ENCODE measurements around the gene RPS6KB2.

RPS6KB2 gene

DNA sequence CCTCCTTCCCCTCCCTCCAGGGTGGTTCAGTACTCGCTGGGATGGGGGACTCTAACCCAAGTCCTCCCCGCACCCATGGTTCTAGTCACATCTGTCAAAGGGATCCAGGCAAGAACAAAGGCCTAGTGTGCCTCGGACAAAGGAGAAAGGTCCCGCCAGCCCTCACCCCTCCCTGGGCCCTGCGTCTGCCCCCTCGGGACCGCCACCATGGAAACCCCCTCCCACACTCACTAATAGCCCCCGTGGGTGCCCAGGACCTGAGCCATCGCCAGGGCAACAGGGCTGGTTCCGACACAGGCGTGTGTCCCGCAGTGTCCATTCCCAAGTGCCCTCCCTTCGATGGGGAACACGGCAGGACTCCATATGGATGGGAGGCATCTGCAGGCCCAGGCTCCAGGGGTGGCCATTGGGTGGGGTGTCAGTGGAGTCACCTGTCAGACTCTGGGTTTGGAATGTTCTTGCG is 17.9 kb upstream of the RPS6KB2 start:
- TF ChIP-seq CTCF (IDR thresholded peaks at IDR 0.05; ENCODE audit: low read depth, low read length, missing control alignments): no peak
- in situ Hi-C loops (cut with HindIII; ENCODE audit: low sequenced_read_pairs): no loop called here
- no peak for DNase-seq (ENCODE audit: low read depth)
- no peak overlapping the region for H3K4me3 ChIP-seq (ENCODE audit: low read depth, low read length)

DNA sequence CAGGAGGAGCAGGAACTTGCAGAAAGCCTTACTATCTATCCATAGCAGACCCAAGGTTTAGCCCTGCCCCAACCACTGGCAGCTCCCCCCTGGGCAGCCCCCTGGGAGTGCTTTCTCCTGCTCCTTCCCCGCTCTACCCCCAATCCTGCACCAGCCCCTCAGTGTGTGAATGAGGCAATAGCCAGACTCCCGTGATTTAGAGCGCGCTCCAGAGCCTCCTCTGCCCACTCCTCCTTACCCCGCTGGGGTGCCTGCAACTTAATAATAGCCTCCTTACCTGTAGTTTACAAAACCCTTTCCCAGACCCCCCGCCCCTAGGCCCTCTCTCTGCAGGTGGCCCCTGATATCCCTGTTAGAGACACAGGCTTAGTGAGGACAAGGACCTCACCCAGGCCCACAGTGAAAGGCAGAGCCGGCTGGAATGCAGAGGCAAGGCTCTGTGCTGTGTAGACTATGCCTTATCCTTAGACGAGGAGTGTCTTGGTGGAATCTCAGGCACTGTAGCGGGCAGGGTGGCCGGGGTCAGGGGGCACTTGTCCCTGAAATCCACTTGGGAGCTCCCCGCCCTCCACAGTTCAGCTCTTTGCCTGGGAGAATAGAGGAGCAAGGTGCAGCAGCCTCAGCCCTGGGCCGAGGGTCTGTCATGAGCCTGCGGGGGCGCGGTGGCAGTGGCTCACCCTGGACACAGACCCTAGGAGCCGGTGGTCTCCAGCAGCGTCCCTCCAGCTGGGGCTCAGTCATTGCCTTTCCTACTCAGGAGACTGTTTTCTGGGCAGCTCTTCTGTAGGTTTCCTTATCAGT is 17.1 kb upstream of the RPS6KB2 start:
- in situ Hi-C loops (cut with HindIII; ENCODE audit: low sequenced_read_pairs): no loop called here
- no peak overlapping the region for H3K4me3 ChIP-seq (ENCODE audit: low read depth, low read length)
- no peak for TF ChIP-seq CTCF (IDR thresholded peaks at IDR 0.05; ENCODE audit: low read depth, low read length, missing control alignments)
- DNase-seq (ENCODE audit: low read depth): no peak

- in situ Hi-C loops (cut with HindIII; ENCODE audit: low sequenced_read_pairs): no loop called here
- TF ChIP-seq CTCF (IDR thresholded peaks at IDR 0.05; ENCODE audit: low read depth, low read length, missing control alignments): no peak
- DNase-seq (ENCODE audit: low read depth): no peak
- H3K4me3 ChIP-seq (ENCODE audit: low read depth, low read length): no peak overlapping the region
Observed at GRCh38 chr11:67411785-67412152, 16.5 kb upstream of the RPS6KB2 start.

- in situ Hi-C loops (cut with HindIII; ENCODE audit: low sequenced_read_pairs): no loop called here
- no peak for DNase-seq (ENCODE audit: low read depth)
- no peak for TF ChIP-seq CTCF (IDR thresholded peaks at IDR 0.05; ENCODE audit: low read depth, low read length, missing control alignments)
- no peak overlapping the region for H3K4me3 ChIP-seq (ENCODE audit: low read depth, low read length)
Observed at GRCh38 chr11:67412495-67413179, 15.7 kb upstream of the RPS6KB2 start.

DNA sequence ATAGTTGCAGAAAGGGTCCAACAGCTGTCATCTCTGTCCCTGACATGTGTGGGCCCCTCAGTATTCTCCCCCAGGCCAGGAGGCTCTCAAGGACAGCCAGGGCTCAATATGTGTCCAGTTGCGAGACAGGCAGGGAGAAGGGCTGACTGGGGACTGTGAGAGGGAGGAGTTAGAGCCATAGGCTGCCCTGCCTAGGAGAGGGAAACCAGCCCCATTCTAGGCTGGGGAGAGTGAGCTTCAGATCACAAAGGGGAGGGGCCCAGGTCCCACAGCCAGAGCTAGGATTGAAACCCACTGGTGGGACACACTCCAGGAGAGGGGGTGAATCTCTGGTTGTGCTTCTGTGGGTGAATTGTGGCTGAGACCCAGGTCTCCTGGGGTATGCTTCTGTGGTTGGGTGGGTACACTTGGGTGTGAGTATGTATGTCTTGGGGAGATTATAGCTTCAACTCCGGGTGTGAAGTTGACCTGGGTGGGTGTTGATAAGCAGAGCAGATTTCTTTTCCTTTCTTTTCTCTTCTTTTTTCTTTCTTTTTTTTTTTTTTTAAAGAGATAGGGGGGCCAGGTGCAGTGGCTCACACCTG is 14.9 kb upstream of the RPS6KB2 start:
- TF ChIP-seq CTCF (IDR thresholded peaks at IDR 0.05; ENCODE audit: low read depth, low read length, missing control alignments): no peak
- H3K4me3 ChIP-seq (ENCODE audit: low read depth, low read length): no peak overlapping the region
- in situ Hi-C loops (cut with HindIII; ENCODE audit: low sequenced_read_pairs): no loop called here
- DNase-seq (ENCODE audit: low read depth): no peak

DNA sequence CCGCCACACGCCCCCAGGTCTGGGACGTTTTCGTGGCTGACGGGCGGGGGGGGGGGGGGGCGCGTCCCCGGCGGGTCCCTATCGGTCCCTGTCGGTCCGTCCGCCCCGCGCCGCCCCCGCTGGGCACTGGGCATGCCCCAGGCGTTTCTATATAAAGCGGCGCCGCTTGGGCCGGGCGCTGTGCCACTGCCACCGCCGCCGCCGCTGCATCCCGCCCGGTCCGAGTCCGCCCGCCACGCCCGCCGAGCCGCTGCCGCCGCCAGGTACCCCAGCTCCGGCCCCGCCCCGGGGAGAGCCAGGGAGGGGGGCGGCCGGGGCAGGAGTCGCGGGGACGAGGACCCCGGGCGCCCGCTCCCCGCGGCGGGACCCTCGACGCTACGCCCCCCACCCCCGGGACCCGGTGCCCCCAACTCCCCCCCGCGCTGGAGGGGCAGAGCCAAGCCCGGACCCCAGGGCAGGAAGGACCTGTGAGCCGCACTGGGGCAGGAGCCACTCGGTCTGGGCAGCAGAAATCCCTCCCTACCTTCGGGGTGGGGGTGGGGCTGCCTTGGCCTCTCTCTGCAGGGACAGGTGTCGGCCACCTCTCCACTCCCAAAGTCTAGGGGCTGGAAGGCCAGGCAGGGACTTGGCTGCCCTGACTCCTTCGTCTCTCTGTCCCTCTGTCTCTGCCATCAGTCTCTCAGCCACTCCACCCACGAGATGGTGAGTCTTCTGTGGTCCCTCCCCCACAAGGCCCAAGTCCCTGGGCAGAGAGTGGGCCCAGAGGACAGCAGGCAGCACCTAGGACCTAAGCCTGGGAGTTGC is 12.6 kb upstream of the RPS6KB2 start, which contains the start of gene CARNS1:
TSS of gene CARNS1 (plus strand) at position 178 of the 804 bp plus-strand sequence. CDS start at position 700, 522 bp downstream.
- DNase-seq (ENCODE audit: low read depth): no peak
- in situ Hi-C loops (cut with HindIII; ENCODE audit: low sequenced_read_pairs): no loop called here
- TF ChIP-seq CTCF (IDR thresholded peaks at IDR 0.05; ENCODE audit: low read depth, low read length, missing control alignments): no peak
- no peak within 1 kb of the TSS for H3K4me3 ChIP-seq (ENCODE audit: low read depth, low read length)
